K562 (cell line): Measurements from ENCODE around the gene PIK3CD. TPM values are rescaled to one million over a fixed set of nuclear protein-coding genes. Genes with fewer than 3 reads are reported as not detected.

ENCODE experiments used
- EP300 ChIP-seq: IDR thresholded peaks from 2 replicates; pipeline ENCODE4 v1.6.1; 2012; ENCODE audit warnings: low read length, improper control_type of control experiment
- ETS2 ChIP-seq: IDR thresholded peaks from 2 replicates; pipeline ENCODE4 v1.6.1; 2016; ENCODE audit warnings: borderline replicate concordance, missing genetic modification characterization, mild to moderate bottlenecking, moderate library complexity, missing compliant biosample characterization; ENCODE audit not compliant: poor library complexity, severe bottlenecking
- FOXA1 ChIP-seq: fragments of 450-650 bp; IDR thresholded peaks from 2 replicates; pipeline ENCODE4 v1.6.1; 2016; ENCODE audit warnings: mild to moderate bottlenecking, borderline replicate concordance
- HCFC1 ChIP-seq: IDR thresholded peaks from 2 replicates; pipeline ENCODE4 v1.6.1; 2012; ENCODE audit warnings: low read depth, low read length, improper control_type of control experiment
- JUND ChIP-seq, 2 experiments: IDR thresholded peaks; 2 replicates in 1 of 2; 3 replicates in 1 of 2; pipeline ENCODE4 v1.6.1; 2011; ENCODE audit warnings: borderline replicate concordance in 2 of 2, low read depth in 2 of 2, low read length in 2 of 2, improper control_type of control experiment in 1 of 2, missing biosample characterization in 1 of 2, missing genetic modification characterization in 1 of 2, missing genetic modification reagents in 1 of 2
- LCOR ChIP-seq: sonication (generic); formaldehyde crosslinking; IDR thresholded peaks from 2 replicates; pipeline ENCODE4 v1.8.0; 2022; ENCODE audit warnings: mild to moderate bottlenecking, missing genetic modification reagents
- MCM7 ChIP-seq, 2 experiments: fragments of 450-650 bp; IDR thresholded peaks; 2 replicates each; pipeline ENCODE4 v1.6.1; 2016 to 2018
- MYNN ChIP-seq, 2 experiments: sonication (generic); formaldehyde crosslinking in 1 of 2; IDR thresholded peaks; 2 replicates each; pipeline versions ENCODE4 v1.5.0 to v1.6.1; 2016 to 2020; ENCODE audit warnings: antibody characterized with exemption in 1 of 2, missing genetic modification reagents in 1 of 2
- POLR2A ChIP-seq: fragments of 450-650 bp; conservative IDR thresholded peaks from 2 replicates; pipeline ENCODE4 v1.6.1; 2016
- POLR2B ChIP-seq: fragments of 450-650 bp; IDR thresholded peaks from 2 replicates; pipeline ENCODE4 v1.6.1; 2018; ENCODE audit warnings: low read depth; ENCODE audit not compliant: partially characterized antibody
- POLR3A ChIP-seq: IDR thresholded peaks from 2 replicates; pipeline ENCODE4 v1.6.1; 2011; ENCODE audit warnings: borderline replicate concordance, mild to moderate bottlenecking, moderate library complexity; ENCODE audit not compliant: insufficient read length, insufficient read depth; ENCODE audit errors: extremely low read depth
- PURB ChIP-seq: sonication (generic); formaldehyde crosslinking; IDR thresholded peaks from 2 replicates; pipeline ENCODE4 v1.9.0; 2021; ENCODE audit warnings: low read depth, mild to moderate bottlenecking, missing genetic modification reagents
- RBM25 ChIP-seq: fragments of 200-400 bp; formaldehyde crosslinking; IDR thresholded peaks from 2 replicates; pipeline ENCODE4 v1.6.1; 2018; ENCODE audit warnings: low read length, low read depth, moderate library complexity; ENCODE audit not compliant: severe bottlenecking
- SIN3B ChIP-seq: fragments of 450-650 bp; IDR thresholded peaks from 2 replicates; pipeline ENCODE4 v1.6.1; 2017; ENCODE audit warnings: low read depth, mild to moderate bottlenecking, moderate library complexity
- SIRT6 ChIP-seq: IDR thresholded peaks from one replicate; pipeline ENCODE4 v1.6.1; 2012; ENCODE audit warnings: low read depth, mild to moderate bottlenecking, control low read depth, inconsistent platforms, low read length, moderate library complexity
- SMARCC2 ChIP-seq: fragments of 450-650 bp; IDR thresholded peaks from 2 replicates; pipeline ENCODE4 v1.6.1; 2017; ENCODE audit warnings: antibody characterized with exemption, moderate library complexity, mild to moderate bottlenecking, low read depth
- ZNF592 ChIP-seq: fragments of 450-650 bp; IDR thresholded peaks from 2 replicates; pipeline ENCODE4 v1.6.1; 2017; ENCODE audit warnings: antibody characterized with exemption, mild to moderate bottlenecking
- ZNF780A ChIP-seq: fragments of 250-450 bp; sonication (Bioruptor Pico); IDR thresholded peaks from 2 replicates; pipeline ENCODE4 v1.5.0; 2021; ENCODE audit warnings: mild to moderate bottlenecking
- ZNF79 ChIP-seq: fragments of 250-450 bp; sonication (Bioruptor Pico); IDR thresholded peaks from 2 replicates; pipeline ENCODE4 v1.4.0; 2020; ENCODE audit warnings: low read depth, mild to moderate bottlenecking, moderate library complexity
- ZZZ3 ChIP-seq: fragments of 450-650 bp; IDR thresholded peaks from 2 replicates; pipeline ENCODE4 v1.6.1; 2016; ENCODE audit warnings: antibody characterized with exemption, mild to moderate bottlenecking, moderate library complexity
- polyA plus RNA-seq, 8 experiments: library from polyadenylated mRNA; depleted of rRNA in 4 of 8; stranded (reverse) in 5 of 8; unstranded in 3 of 8; fragments of >200 nt; fragmentation: Nextera tagmentation in 2 of 8; fragmentation: Illumina TruSeq in 1 of 8; extraction: Ambion mirVana in 2 of 8; extraction: Trizol in 1 of 8; gene quantifications; 2 replicates each; pipeline versions ENCODE4 v1.2.1 to v1.2.3, GENCODE V29; 2011 to 2014; ENCODE audit warnings: inconsistent platforms in 1 of 8, missing spikeins in 1 of 8
- total RNA-seq, 7 experiments: library from RNA; depleted of rRNA in 6 of 7; stranded (reverse); fragments of >200 nt in 6 of 7; fragmentation: Illumina TruSeq in 2 of 7; extraction: Trizol in 2 of 7; gene quantifications; 2 replicates each; pipeline versions ENCODE4 v1.2.1 to v1.2.3, GENCODE V29; 2011 to 2021; ENCODE audit warnings: low replicate concordance in 1 of 7
- TF ChIP-seq, protein P1 (sequence below): sonication (generic); formaldehyde crosslinking; IDR thresholded peaks from 2 replicates; pipeline ENCODE4 v1.8.0; 2022; ENCODE audit warnings: missing genetic modification reagents, mild to moderate bottlenecking, moderate library complexity, borderline replicate concordance
- TF ChIP-seq, protein P2 (sequence below): fragments of 450-650 bp; IDR thresholded peaks from 2 replicates; pipeline ENCODE4 v1.6.1; 2016; ENCODE audit warnings: antibody characterized with exemption

Gene PIK3CD
- total and polyA plus RNA-seq, 9 of the 15 experiments (the other 6 are each of a cell fraction or from before 2014, with no cell fraction given): 1.8 to 20.8 (median 7.2) TPM

DNA sequence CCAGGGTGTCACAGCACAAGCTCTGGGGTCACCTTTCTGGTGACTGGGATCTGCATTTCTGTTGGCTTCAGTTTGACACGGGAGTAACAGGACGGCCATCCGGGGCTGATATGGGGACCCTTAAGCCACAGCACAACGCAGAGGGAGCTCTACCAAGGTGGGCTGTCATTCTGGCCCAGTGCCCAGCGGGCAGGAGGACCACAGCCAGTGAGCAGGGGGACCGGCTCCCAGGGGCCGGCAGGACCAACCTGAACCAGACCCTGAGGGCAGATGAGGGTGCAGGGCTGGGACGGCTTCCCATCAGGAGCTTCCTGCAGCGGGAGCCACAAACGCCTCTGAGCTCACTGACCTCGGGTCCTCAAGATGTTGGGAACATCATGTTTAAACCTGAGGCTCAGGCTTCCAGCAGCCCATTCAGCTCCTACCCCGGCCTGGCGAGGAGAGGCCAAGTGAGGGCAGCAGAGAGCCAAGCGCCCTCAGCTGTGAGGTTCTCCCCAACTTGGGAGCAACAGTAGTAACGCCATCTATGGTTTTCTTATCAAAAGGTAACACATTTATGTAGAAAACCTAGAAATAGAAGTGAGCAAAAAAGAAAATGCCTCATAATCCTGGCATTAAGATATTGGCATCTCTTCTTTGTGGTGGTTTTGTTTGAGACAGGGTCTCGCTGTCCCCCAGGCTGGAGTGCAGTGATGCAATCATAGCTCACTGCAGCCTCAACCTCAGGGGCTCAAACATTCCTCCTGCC, 36.0 kb upstream of the PIK3CD start (continued):
- TF ChIP-seq ETS2 (tag) (no peak), HCFC1 (no peak), MCM7 (IDR thresholded peaks at IDR 0.05) (no peak), MYNN (IDR thresholded peaks at IDR 0.05) (no peak), MYNN (CRISPR knock-in tag; IDR thresholded peaks at IDR 0.05) (no peak), ZNF780A (CRISPR knock-in tag) (no peak), SIN3B (no peak), JUND (IDR thresholded peaks at IDR 0.05; ENCODE audit: borderline replicate concordance, low read depth, low read length) (no peak; the same call in 1 of the 2 replicates), JUND (tag; IDR thresholded peaks at IDR 0.05; ENCODE audit: borderline replicate concordance, low read depth, low read length) (peak; percentile 44; the same call in 1 of the 3 replicates), SMARCC2 (no peak), POLR2A (0 out of 2 replicates have a peak, but pooled peaks have one; percentile 45), RBM25 (no peak), POLR2B (no peak), ZNF79 (no peak), PURB (no peak), ZNF592 (0 out of 2 replicates have a peak, but pooled peaks have one; percentile 20), ZZZ3 (no peak), LCOR (0 out of 2 replicates have a peak, but pooled peaks have one; percentile 56), SIRT6 (no peak), FOXA1 (no peak), POLR3A (no peak), EP300 (peak; percentile 23; the same call in 1 of the 2 replicates)
- TF ChIP-seq, protein P1, sequence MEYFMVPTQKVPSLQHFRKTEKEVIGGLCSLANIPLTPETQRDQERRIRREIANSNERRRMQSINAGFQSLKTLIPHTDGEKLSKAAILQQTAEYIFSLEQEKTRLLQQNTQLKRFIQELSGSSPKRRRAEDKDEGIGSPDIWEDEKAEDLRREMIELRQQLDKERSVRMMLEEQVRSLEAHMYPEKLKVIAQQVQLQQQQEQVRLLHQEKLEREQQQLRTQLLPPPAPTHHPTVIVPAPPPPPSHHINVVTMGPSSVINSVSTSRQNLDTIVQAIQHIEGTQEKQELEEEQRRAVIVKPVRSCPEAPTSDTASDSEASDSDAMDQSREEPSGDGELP (CRISPR knock-in tag): peak; percentile 97
- TF ChIP-seq, protein P2, sequence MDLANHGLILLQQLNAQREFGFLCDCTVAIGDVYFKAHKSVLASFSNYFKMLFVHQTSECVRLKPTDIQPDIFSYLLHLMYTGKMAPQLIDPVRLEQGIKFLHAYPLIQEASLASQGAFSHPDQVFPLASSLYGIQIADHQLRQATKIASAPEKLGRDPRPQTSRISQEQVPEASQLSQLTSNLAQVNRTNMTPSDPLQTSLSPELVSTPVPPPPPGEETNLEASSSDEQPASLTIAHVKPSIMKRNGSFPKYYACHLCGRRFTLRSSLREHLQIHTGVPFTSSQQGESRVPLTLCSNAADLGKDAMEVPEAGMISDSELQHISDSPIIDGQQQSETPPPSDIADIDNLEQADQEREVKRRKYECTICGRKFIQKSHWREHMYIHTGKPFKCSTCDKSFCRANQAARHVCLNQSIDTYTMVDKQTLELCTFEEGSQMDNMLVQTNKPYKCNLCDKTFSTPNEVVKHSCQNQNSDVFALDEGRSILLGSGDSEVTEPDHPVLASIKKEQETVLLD: no peak
